Nephron (organoid): Measurements from ENCODE around the gene MYO1C.

Experiments
- H3K27ac Mint-ChIP-seq, 3 experiments: 2 replicates each; pipeline ENCODE4 v1.8.0; 2020; ENCODE audit warnings: mixed read lengths in 3 of 3, mild to moderate bottlenecking in 2 of 3, moderate library complexity in 1 of 3
- H3K27me3 Mint-ChIP-seq: 2 replicates; pipeline ENCODE4 v1.8.0; 2021; ENCODE audit warnings: low read depth, mild to moderate bottlenecking, moderate library complexity, mixed read lengths
- H3K36me3 Mint-ChIP-seq: 2 replicates; pipeline ENCODE4 v1.8.0; 2020; ENCODE audit warnings: low read depth, mixed read lengths
- H3K4me1 Mint-ChIP-seq: 2 replicates; pipeline ENCODE4 v1.8.0; 2020; ENCODE audit warnings: mixed read lengths
- H3K4me3 Mint-ChIP-seq, 3 experiments: 2 replicates each; pipeline ENCODE4 v1.8.0; 2020; ENCODE audit warnings: mild to moderate bottlenecking in 3 of 3, mixed read lengths in 3 of 3, moderate library complexity in 2 of 3
- H3K9me3 Mint-ChIP-seq: 2 replicates; pipeline ENCODE4 v1.8.0; 2020; ENCODE audit warnings: mixed read lengths
- TF ChIP-seq, protein P1 (sequence below), 3 experiments: fragments of 200-600 bp; sonication (generic); IDR thresholded peaks; one replicate each; pipeline ENCODE4 v1.5.0; 2021; ENCODE audit warnings: antibody characterized with exemption in 3 of 3; ENCODE audit not compliant: unreplicated experiment in 3 of 3

Gene MYO1C

DNA sequence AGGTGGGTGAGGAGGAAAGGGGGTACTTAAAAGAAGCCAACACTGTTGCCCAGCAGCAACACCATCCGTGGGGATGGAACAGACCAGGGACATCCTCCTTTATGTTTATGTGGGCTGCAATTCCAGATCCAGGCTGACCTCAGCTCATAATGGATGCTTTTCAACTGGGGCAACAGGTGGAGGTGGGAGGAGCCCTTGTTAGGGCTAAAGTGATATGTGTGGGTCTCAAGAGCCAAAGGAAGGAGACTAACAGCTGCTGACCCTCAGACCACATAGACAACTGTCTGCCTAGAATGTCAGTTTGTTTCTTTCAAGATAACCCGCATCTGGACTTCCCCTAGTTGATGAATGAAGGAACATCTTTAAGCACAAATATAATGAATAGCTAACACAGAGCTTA is 25.9 kb upstream of the MYO1C start:
- H3K27ac Mint-ChIP-seq: peak overlapping the region in 2 of 3 experiments; percentile 78 to 87
- no peaks in the 10 kb centered on the region for H3K27me3 Mint-ChIP-seq
- H3K4me1 Mint-ChIP-seq: peaks cover 48% of the 10 kb centered on the region
- peak overlapping the region; percentile 76 to 84 (median 84) for H3K4me3 Mint-ChIP-seq
- TF ChIP-seq, protein P1, sequence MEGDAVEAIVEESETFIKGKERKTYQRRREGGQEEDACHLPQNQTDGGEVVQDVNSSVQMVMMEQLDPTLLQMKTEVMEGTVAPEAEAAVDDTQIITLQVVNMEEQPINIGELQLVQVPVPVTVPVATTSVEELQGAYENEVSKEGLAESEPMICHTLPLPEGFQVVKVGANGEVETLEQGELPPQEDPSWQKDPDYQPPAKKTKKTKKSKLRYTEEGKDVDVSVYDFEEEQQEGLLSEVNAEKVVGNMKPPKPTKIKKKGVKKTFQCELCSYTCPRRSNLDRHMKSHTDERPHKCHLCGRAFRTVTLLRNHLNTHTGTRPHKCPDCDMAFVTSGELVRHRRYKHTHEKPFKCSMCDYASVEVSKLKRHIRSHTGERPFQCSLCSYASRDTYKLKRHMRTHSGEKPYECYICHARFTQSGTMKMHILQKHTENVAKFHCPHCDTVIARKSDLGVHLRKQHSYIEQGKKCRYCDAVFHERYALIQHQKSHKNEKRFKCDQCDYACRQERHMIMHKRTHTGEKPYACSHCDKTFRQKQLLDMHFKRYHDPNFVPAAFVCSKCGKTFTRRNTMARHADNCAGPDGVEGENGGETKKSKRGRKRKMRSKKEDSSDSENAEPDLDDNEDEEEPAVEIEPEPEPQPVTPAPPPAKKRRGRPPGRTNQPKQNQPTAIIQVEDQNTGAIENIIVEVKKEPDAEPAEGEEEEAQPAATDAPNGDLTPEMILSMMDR (IDR thresholded peaks at IDR 0.05; ENCODE audit: unreplicated experiment in 3 of 3): no peak
- no peaks in the 10 kb centered on the region for H3K9me3 Mint-ChIP-seq
- H3K36me3 Mint-ChIP-seq: peaks cover 11% of the 10 kb centered on the region

DNA sequence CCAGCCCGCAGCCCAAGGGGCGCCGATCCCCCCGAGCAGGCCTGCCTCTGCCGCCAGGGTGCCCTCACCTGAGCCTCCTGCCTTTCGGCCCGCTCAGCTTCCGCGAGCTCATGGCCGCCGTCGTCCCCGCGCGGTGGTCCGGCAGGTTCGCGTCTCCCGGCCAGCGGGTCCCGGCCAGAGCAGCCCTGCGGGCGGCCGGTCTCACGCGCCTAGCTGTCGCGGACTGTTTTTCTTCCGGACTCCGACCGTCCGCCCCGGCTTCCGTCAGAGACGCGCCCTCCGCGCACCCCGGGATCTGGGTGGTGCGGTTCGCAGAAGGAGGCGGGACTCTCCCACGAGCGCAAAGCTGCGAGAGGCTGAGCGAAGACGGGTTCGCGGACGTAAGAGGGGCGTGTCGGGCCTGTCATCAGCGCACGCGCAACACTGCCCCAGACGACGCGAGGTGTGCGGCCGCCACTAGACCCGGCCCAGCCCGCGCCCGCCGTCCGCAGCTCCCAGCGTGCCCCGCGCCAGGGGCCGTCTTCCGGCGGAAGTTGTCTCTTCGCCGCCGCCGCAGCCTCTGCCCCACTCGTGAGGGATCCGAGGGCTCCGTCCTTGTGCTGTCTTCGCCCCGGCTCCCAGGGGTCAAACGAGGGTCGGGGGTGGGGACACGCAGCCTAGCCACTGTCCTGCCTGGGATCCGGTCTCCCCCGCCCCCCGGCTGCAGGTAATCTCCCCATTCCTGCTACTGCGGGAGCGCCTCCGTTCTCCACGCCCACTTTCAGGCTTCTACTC is 24.1 kb upstream of the MYO1C start, which contains the start of gene INPP5K:
TSS of gene INPP5K (minus strand) at position 225 of the 774 bp plus-strand sequence. CDS start at position 112, 113 bp downstream.
- H3K36me3 Mint-ChIP-seq: peaks cover 7% of the 10 kb centered on the region
- TF ChIP-seq, protein P1 (IDR thresholded peaks at IDR 0.05; ENCODE audit: unreplicated experiment in 3 of 3): no peak

DNA sequence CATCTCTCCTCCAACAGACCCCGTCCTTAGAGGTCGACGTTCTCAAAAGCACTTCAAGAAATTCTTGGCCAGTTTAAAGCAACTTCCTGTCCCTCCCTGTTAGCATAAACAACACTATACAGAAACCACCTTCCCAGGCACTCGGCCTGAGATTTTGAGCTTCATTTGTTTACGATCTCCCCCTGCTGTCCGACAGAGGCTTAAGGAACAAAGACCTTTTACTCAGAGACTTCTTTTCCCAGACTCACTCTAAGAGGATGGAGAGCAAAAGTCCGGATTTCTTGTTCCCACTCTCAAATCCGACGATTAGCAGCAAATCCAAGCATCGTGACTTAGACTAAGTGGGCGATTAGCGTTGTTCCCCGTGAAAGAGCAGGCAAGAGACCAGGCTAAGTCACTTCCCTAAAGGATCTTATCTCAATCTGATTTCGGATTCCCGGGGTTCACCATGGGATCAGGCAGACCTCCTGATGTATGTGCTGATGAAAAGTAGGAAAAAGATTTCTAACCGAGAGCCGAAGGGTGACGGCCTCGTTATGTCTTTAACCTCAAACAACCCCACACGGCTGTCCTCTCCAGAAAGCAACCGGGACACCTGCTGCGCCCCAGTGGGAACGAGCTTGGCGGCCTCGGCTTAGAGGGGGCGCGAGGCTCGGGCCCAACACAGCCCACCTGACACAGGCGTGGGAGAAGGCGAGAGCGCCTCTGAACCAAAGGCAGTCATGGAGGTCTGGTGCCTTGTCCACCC is 23.3 kb upstream of the MYO1C start:
- Mint-ChIP-seq H3K36me3 (peaks cover 7% of the 10 kb centered on the region), H3K27ac (peak overlapping the region; percentile 55 to 74 (median 71)), H3K9me3 (no peaks in the 10 kb centered on the region), H3K27me3 (no peaks in the 10 kb centered on the region), H3K4me3 (peak overlapping the region; percentile 86 to 91 (median 89)), H3K4me1 (peaks cover 54% of the 10 kb centered on the region)
- TF ChIP-seq, protein P1 (IDR thresholded peaks at IDR 0.05; ENCODE audit: unreplicated experiment in 3 of 3): peak; percentile 63 to 74 (median 69)

More for the DNA sequence above, 24.1 kb upstream of the MYO1C start, which contains the start of gene INPP5K:
- Mint-ChIP-seq H3K9me3 (no peaks in the 10 kb centered on the region), H3K4me3 (peak within 1 kb of the TSS; percentile 86 to 91 (median 89)), H3K4me1 (peaks cover 56% of the 10 kb centered on the region), H3K27ac (peak within 1 kb of the TSS; percentile 71 to 80 (median 79)), H3K27me3 (no peaks in the 10 kb centered on the region)

DNA sequence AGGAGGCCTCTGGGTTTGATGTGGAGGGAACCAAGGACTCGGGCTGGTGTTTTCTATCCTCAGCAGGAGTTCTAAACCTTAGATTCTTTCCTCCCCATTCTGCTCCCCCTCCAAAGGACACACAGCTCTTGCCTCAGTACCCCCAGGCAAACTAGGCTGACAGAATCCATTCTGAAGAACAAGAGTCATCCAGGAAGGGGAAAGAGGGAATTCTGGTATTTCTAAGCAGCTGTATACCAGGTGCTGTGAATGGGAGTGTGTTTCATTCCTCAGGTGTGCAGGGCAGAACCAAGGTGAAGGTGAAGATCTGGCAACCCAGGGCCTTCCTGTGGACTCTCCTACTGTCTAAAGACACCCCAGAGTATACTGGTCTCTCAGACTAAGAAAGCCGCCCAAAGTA is 19.9 kb upstream of the MYO1C start:
- Mint-ChIP-seq H3K27ac (peak overlapping the region in 2 of 3 experiments; percentile 86 to 88), H3K4me1 (peaks cover 25% of the 10 kb centered on the region), H3K27me3 (peaks cover 6% of the 10 kb centered on the region), H3K36me3 (no peaks in the 10 kb centered on the region), H3K9me3 (no peaks in the 10 kb centered on the region), H3K4me3 (no peak overlapping the region)
- TF ChIP-seq, protein P1 (IDR thresholded peaks at IDR 0.05; ENCODE audit: unreplicated experiment in 3 of 3): no peak

DNA sequence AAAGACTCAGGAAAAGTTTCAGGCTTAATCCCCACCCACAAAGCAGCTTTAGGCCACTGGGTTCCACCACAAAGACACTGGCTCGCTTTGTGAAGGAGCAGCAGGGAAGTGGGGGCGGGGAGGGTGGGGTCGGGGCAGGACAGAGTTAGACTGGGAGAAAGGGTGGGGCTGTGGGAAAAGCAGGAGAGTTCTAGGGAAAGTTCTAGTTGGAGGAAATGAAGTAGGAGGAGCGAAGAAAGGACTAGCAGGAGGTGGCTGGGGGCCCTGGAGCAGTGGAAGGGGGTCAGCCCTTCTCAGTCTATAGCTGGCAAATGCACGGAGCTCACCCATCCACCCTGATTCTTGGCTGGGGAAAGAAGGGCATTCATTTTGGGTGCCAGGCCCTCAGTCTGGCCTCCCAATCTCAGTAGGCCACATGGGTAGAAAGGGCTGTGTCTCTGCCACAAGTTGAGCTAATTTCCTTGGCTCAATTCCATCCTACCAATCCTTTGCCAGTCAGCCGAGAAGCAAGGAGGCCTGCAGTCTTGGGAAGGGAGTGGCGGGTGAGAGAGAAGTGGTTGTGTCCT is 19.4 kb upstream of the MYO1C start:
- H3K9me3 Mint-ChIP-seq: no peaks in the 10 kb centered on the region
- peak overlapping the region in 1 of 3 experiments; percentile 56 for H3K4me3 Mint-ChIP-seq
- H3K27ac Mint-ChIP-seq: peak overlapping the region in 2 of 3 experiments; percentile 86 to 88
- TF ChIP-seq, protein P1 (IDR thresholded peaks at IDR 0.05; ENCODE audit: unreplicated experiment in 3 of 3): no peak
- H3K4me1 Mint-ChIP-seq: peaks cover 25% of the 10 kb centered on the region
- peaks cover 4% of the 10 kb centered on the region for H3K36me3 Mint-ChIP-seq
- peaks cover 6% of the 10 kb centered on the region for H3K27me3 Mint-ChIP-seq
